Measurements from ENCODE around the gene DNASE1L2. TPM values are rescaled to one million over a fixed set of nuclear protein-coding genes. Genes with fewer than 3 reads are reported as not detected.

DNASE1L2 gene
- polyA plus RNA-seq, 1 experiment, result 0.38 TPM

- TF ChIP-seq, protein P1, sequence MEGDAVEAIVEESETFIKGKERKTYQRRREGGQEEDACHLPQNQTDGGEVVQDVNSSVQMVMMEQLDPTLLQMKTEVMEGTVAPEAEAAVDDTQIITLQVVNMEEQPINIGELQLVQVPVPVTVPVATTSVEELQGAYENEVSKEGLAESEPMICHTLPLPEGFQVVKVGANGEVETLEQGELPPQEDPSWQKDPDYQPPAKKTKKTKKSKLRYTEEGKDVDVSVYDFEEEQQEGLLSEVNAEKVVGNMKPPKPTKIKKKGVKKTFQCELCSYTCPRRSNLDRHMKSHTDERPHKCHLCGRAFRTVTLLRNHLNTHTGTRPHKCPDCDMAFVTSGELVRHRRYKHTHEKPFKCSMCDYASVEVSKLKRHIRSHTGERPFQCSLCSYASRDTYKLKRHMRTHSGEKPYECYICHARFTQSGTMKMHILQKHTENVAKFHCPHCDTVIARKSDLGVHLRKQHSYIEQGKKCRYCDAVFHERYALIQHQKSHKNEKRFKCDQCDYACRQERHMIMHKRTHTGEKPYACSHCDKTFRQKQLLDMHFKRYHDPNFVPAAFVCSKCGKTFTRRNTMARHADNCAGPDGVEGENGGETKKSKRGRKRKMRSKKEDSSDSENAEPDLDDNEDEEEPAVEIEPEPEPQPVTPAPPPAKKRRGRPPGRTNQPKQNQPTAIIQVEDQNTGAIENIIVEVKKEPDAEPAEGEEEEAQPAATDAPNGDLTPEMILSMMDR (IDR thresholded peaks at IDR 0.05; ENCODE audit: insufficient read depth, low read depth, low read length), result no peak
- H3K27me3 ChIP-seq (ENCODE audit: control insufficient read depth, insufficient read depth, low read length), result no peaks in the 10 kb centered on the region
- H3K4me3 ChIP-seq (ENCODE audit: low read depth, low read length), result no peak overlapping the region
- CTCF ChIA-PET, result interaction anchor here (0.8 to 2.2 kb wide), 2 partner anchors 10 to 222 kb away, joined by 3 to 9 read pairs; no protein-coding TSS in a partner anchor
- no peaks in the 10 kb centered on the region for H3K36me3 ChIP-seq (ENCODE audit: control insufficient read depth, insufficient read depth, low read length)
- POLR2A ChIA-PET, result no interaction called here
- no peak for DNase-seq (ENCODE audit: low read depth)
Observed at GRCh38 chr16:2278956-2279800, 42.9 kb downstream of the DNASE1L2 start.

DNA sequence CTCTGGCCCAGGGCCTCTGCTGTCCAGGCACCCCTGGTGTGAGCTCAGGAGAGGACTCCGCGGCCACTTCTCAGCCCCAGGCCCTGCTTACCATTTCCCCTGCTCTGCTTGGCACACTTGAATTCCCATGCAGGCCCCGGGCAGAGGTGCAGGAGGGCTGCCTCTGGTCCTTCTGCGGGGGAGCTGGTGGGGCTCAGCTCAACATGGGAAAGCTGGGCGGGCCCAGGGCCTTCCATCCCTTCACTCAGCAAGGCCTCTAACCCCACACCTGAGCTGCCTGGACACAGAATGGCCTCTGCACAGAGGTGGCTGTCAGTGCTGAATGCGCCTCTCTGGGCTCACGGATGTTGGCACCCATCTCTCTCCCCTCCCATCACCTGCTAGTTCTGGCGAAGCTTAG is 44.2 kb downstream of the DNASE1L2 start:
- TF ChIP-seq, protein P1 (IDR thresholded peaks at IDR 0.05; ENCODE audit: insufficient read depth, low read depth, low read length), result no peak
- Histone ChIP-seq H3K4me3 (ENCODE audit: low read depth, low read length) (no peak overlapping the region), H3K27me3 (ENCODE audit: control insufficient read depth, insufficient read depth, low read length) (no peaks in the 10 kb centered on the region), H3K36me3 (ENCODE audit: control insufficient read depth, insufficient read depth, low read length) (no peaks in the 10 kb centered on the region)
- POLR2A ChIA-PET, result no interaction called here
- CTCF ChIA-PET, result interaction anchor here (2.2 kb wide), 1 partner anchor 221 kb away, joined by 9 read pairs; no protein-coding TSS in a partner anchor
- DNase-seq (ENCODE audit: low read depth), result no peak

DNA sequence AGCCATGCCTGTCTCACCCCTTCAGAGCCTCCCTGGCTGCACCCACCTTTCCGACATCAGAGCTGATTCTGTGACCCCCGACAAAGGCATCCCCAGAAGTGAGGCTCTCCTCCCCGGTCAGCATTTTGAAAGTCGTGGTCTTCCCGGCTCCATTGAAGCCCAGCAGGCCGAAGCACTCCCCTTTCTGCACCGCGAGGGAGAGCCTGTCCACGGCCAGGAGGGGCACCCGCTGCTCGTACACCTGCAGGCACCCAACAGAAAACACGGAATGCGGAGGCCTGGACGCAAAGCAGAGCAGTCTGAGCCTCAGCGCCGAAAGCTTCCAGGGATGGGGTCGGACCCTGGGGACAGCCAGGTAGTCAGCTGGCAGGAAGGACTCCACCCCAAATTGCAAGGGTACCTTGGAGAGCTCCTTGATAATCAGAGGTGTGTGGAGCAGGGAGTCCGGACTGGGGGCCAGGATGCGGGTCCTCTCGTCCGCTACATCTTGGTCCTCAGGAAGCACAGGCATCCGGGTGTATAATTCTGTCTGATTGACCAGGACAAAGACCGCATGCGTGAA is 44.8 kb downstream of the DNASE1L2 start:
- DNase-seq (ENCODE audit: low read depth), result no peak
- no peaks in the 10 kb centered on the region for H3K27me3 ChIP-seq (ENCODE audit: control insufficient read depth, insufficient read depth, low read length)
- CTCF ChIA-PET, result interaction anchor here (0.7 to 2.2 kb wide), 2 partner anchors 10 to 220 kb away, joined by 3 to 9 read pairs; no protein-coding TSS in a partner anchor
- POLR2A ChIA-PET, result no interaction called here
- no peaks in the 10 kb centered on the region for H3K36me3 ChIP-seq (ENCODE audit: control insufficient read depth, insufficient read depth, low read length)
- H3K4me3 ChIP-seq (ENCODE audit: low read depth, low read length), result no peak overlapping the region
- TF ChIP-seq, protein P1 (IDR thresholded peaks at IDR 0.05; ENCODE audit: insufficient read depth, low read depth, low read length), result no peak

GRCh38 chr16:2282262-2282661 is 46.0 kb downstream of the DNASE1L2 start:
- no peak overlapping the region for H3K4me3 ChIP-seq (ENCODE audit: low read depth, low read length)
- H3K36me3 ChIP-seq (ENCODE audit: control insufficient read depth, insufficient read depth, low read length), result no peaks in the 10 kb centered on the region
- H3K27me3 ChIP-seq (ENCODE audit: control insufficient read depth, insufficient read depth, low read length), result no peaks in the 10 kb centered on the region
- TF ChIP-seq, protein P1 (IDR thresholded peaks at IDR 0.05; ENCODE audit: insufficient read depth, low read depth, low read length), result no peak
- no peak for DNase-seq (ENCODE audit: low read depth)
- CTCF ChIA-PET, result no interaction called here
- POLR2A ChIA-PET, result no interaction called here

GRCh38 chr16:2282866-2283555 is 46.8 kb downstream of the DNASE1L2 start:
- no peak for DNase-seq (ENCODE audit: low read depth)
- no peaks in the 10 kb centered on the region for H3K27me3 ChIP-seq (ENCODE audit: control insufficient read depth, insufficient read depth, low read length)
- POLR2A ChIA-PET, result no interaction called here
- H3K4me3 ChIP-seq (ENCODE audit: low read depth, low read length), result no peak overlapping the region
- CTCF ChIA-PET, result no interaction called here
- H3K36me3 ChIP-seq (ENCODE audit: control insufficient read depth, insufficient read depth, low read length), result no peaks in the 10 kb centered on the region
- TF ChIP-seq, protein P1 (IDR thresholded peaks at IDR 0.05; ENCODE audit: insufficient read depth, low read depth, low read length), result no peak

All from BJ (cell line).